A673 (cell line): ENCODE measurements around the gene ALOX15B. TPM values are rescaled to one million over a fixed set of nuclear protein-coding genes. Genes with fewer than 3 reads are reported as not detected.

Experiments
- BruUV-seq: library from RNA; stranded (reverse); fragments of 400-500 nt; replicated peaks from 2 replicates; lab custom pipeline; 2021; lab: Mats Ljungman, UMichigan
- CTCF ChIA-PET: fragments of 300-600 bp; sonication (Branson Sonifier 250); formaldehyde crosslinking; loops from one replicate; lab custom pipeline; 2022; ENCODE audit warnings: antibody characterized with exemption; lab: Charles Lee
- POLR2A ChIA-PET: fragments of 300-600 bp; sonication (Branson Sonifier 250); formaldehyde crosslinking; loops from one replicate; lab custom pipeline; 2022; ENCODE audit warnings: antibody characterized with exemption; ENCODE audit not compliant: low non-redundant PET; lab: Charles Lee
- DNase-seq: peaks from one replicate; pipeline ENCODE4 v3.0.0-alpha.2; 2015; ENCODE audit warnings: low spot score
- H3K27ac ChIP-seq: fragments of 200-600 bp; sonication (generic); 2 replicates; pipeline ENCODE4 v1.5.1; 2016; ENCODE audit warnings: mixed run types, low read depth, mild to moderate bottlenecking, mixed read lengths, antibody characterized with exemption, low read length; ENCODE audit not compliant: poor library complexity, severe bottlenecking
- H3K27me3 ChIP-seq: fragments of 200-600 bp; sonication (generic); replicated peaks from 2 replicates; pipeline ENCODE4 v1.6.1; 2017; ENCODE audit warnings: mixed run types, low read depth, mild to moderate bottlenecking, mixed read lengths, antibody characterized with exemption, low read length; ENCODE audit not compliant: insufficient read depth, poor library complexity
- H3K36me3 ChIP-seq: fragments of 200-600 bp; sonication (generic); 2 replicates; pipeline ENCODE4 v1.6.1; 2016; ENCODE audit warnings: mixed run types, mild to moderate bottlenecking, mixed read lengths, antibody characterized with exemption, low read length; ENCODE audit not compliant: insufficient read depth, poor library complexity, severe bottlenecking
- H3K4me1 ChIP-seq: fragments of 200-600 bp; sonication (generic); 2 replicates; pipeline ENCODE4 v1.6.1; 2017; ENCODE audit warnings: mixed run types, mild to moderate bottlenecking, mixed read lengths, antibody characterized with exemption, low read length; ENCODE audit not compliant: insufficient read depth, poor library complexity, severe bottlenecking
- H3K4me3 ChIP-seq: fragments of 200-600 bp; sonication (generic); 2 replicates; pipeline ENCODE4 v1.5.1; 2016; ENCODE audit warnings: low read depth, mixed run types, mild to moderate bottlenecking, mixed read lengths, low read length; ENCODE audit not compliant: poor library complexity, severe bottlenecking
- H3K9me3 ChIP-seq: fragments of 200-600 bp; sonication (generic); 2 replicates; pipeline ENCODE4 v1.6.1; 2016; ENCODE audit warnings: mixed run types, low read depth, mild to moderate bottlenecking, mixed read lengths, antibody characterized with exemption, low read length; ENCODE audit not compliant: poor library complexity, severe bottlenecking
- EZH2 ChIP-seq: fragments of 200-600 bp; sonication (generic); IDR thresholded peaks from 2 replicates; pipeline ENCODE4 v1.6.1; 2017; ENCODE audit warnings: borderline replicate concordance, low read depth, mild to moderate bottlenecking, mixed read lengths, antibody characterized with exemption, low read length; ENCODE audit not compliant: poor library complexity, severe bottlenecking
- intact Hi-C: fragments of 100-400 bp; cut with micrococcal nuclease; formaldehyde crosslinking; loops from one replicate; pipeline ENCODE4 v1.10.0; 2022; ENCODE audit not compliant: unreplicated experiment
- total RNA-seq: library from RNA; stranded (reverse); gene quantifications from 2 replicates; pipeline ENCODE4 v1.2.3, GENCODE V29; 2021
- TF ChIP-seq, protein P1 (sequence below): fragments of 300-800, 200-600 bp; sonication (generic); conservative IDR thresholded peaks from 2 replicates; pipeline ENCODE4 v1.5.1; 2017; ENCODE audit warnings: low read depth, mild to moderate bottlenecking, antibody characterized with exemption, low read length, moderate library complexity, mixed read lengths

The ALOX15B gene
- total RNA-seq, 1 experiment from 2014 or later: 0.30 TPM

DNA sequence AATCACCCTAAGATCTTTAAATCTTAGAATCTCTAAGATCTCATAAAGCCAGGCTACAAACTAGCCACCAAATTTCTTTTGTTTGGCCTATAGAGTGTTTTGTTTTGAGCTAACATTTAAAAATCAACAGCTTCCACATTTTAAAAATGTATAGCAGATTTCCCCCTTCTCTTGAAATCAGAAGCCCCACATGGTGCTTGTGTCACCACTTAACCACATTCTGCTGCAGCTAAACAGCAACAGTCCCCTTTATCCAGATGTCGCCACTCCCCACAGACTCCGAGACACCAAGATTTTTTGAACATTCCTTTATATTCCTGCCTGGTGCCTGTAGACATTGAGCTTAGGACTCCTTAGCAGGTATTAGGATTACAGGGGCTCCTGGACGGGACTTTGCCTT, 20.4 kb upstream of the ALOX15B start:
- TF ChIP-seq, protein P1, sequence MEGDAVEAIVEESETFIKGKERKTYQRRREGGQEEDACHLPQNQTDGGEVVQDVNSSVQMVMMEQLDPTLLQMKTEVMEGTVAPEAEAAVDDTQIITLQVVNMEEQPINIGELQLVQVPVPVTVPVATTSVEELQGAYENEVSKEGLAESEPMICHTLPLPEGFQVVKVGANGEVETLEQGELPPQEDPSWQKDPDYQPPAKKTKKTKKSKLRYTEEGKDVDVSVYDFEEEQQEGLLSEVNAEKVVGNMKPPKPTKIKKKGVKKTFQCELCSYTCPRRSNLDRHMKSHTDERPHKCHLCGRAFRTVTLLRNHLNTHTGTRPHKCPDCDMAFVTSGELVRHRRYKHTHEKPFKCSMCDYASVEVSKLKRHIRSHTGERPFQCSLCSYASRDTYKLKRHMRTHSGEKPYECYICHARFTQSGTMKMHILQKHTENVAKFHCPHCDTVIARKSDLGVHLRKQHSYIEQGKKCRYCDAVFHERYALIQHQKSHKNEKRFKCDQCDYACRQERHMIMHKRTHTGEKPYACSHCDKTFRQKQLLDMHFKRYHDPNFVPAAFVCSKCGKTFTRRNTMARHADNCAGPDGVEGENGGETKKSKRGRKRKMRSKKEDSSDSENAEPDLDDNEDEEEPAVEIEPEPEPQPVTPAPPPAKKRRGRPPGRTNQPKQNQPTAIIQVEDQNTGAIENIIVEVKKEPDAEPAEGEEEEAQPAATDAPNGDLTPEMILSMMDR: no peak
- no peak for TF ChIP-seq EZH2
- H3K4me1 ChIP-seq: peaks cover 11% of the 10 kb centered on the region
- H3K4me3 ChIP-seq: no peak overlapping the region
- no peaks in the 10 kb centered on the region for H3K36me3 ChIP-seq
- BruUV-seq: no TSS peak
- intact Hi-C loops: loop anchor here (5.0 kb wide), 1 partner anchor 39 kb away; no protein-coding TSS in a partner anchor
- no peak for DNase-seq
- POLR2A ChIA-PET: no interaction called here
- no peaks in the 10 kb centered on the region for H3K27me3 ChIP-seq
- H3K9me3 ChIP-seq: no peaks in the 10 kb centered on the region
- no peak overlapping the region for H3K27ac ChIP-seq
- CTCF ChIA-PET: interaction anchor here (0.6 kb wide), 1 partner anchor 43 kb away, joined by 5 read pairs; no protein-coding TSS in a partner anchor

- POLR2A ChIA-PET: no interaction called here
- CTCF ChIA-PET: no interaction called here
- no TSS peak for BruUV-seq
- Histone ChIP-seq H3K36me3 (no peaks in the 10 kb centered on the region), H3K9me3 (no peaks in the 10 kb centered on the region), H3K4me1 (peaks cover 11% of the 10 kb centered on the region), H3K27ac (no peak overlapping the region), H3K4me3 (no peak overlapping the region), H3K27me3 (no peaks in the 10 kb centered on the region)
- TF ChIP-seq, protein P1: no peak
- no peak for TF ChIP-seq EZH2
- no peak for DNase-seq
- intact Hi-C loops: loop anchor here (5.0 kb wide), 1 partner anchor 38 kb away; no protein-coding TSS in a partner anchor
These were observed 19.7 kb upstream of the ALOX15B start for GRCh38 chr17:8019166-8019565.

GRCh38 chr17:8019665-8020650, 18.9 kb upstream of the ALOX15B start:
- no TSS peak for BruUV-seq
- POLR2A ChIA-PET: interaction anchor here (0.6 kb wide), 1 partner anchor 45 kb away, joined by 3 read pairs; no protein-coding TSS in a partner anchor
- no peaks in the 10 kb centered on the region for H3K36me3 ChIP-seq
- intact Hi-C loops: loop anchor here (5.0 kb wide), 1 partner anchor 37 kb away; no protein-coding TSS in a partner anchor
- no peak for DNase-seq
- CTCF ChIA-PET: no interaction called here
- no peak overlapping the region for H3K4me3 ChIP-seq
- peaks cover 11% of the 10 kb centered on the region for H3K4me1 ChIP-seq
- H3K9me3 ChIP-seq: no peaks in the 10 kb centered on the region
- no peak for TF ChIP-seq EZH2
- TF ChIP-seq, protein P1: no peak
- H3K27ac ChIP-seq: no peak overlapping the region
- H3K27me3 ChIP-seq: no peaks in the 10 kb centered on the region
